Nephron (organoid): Measurements from ENCODE around the gene KITLG.
"Not testable (repeated sequence)": the region's sequence is repeated elsewhere in the genome, so short reads cannot be mapped to it uniquely, and the experiment has no call there.

Experiments used
- H3K27ac Mint-ChIP-seq, 3 experiments: 2 replicates each; pipeline ENCODE4 v1.8.0; 2020; ENCODE audit warnings: mixed read lengths in 3 of 3, mild to moderate bottlenecking in 2 of 3, moderate library complexity in 1 of 3
- H3K27me3 Mint-ChIP-seq: 2 replicates; pipeline ENCODE4 v1.8.0; 2021; ENCODE audit warnings: low read depth, mild to moderate bottlenecking, moderate library complexity, mixed read lengths
- H3K36me3 Mint-ChIP-seq: 2 replicates; pipeline ENCODE4 v1.8.0; 2020; ENCODE audit warnings: low read depth, mixed read lengths
- H3K4me1 Mint-ChIP-seq: 2 replicates; pipeline ENCODE4 v1.8.0; 2020; ENCODE audit warnings: mixed read lengths
- H3K4me3 Mint-ChIP-seq, 3 experiments: 2 replicates each; pipeline ENCODE4 v1.8.0; 2020; ENCODE audit warnings: mild to moderate bottlenecking in 3 of 3, mixed read lengths in 3 of 3, moderate library complexity in 2 of 3
- H3K9me3 Mint-ChIP-seq: 2 replicates; pipeline ENCODE4 v1.8.0; 2020; ENCODE audit warnings: mixed read lengths
- TF ChIP-seq, protein P1 (sequence below), 3 experiments: fragments of 200-600 bp; sonication (generic); IDR thresholded peaks; one replicate each; pipeline ENCODE4 v1.5.0; 2021; ENCODE audit warnings: antibody characterized with exemption in 3 of 3; ENCODE audit not compliant: unreplicated experiment in 3 of 3

The KITLG gene

DNA sequence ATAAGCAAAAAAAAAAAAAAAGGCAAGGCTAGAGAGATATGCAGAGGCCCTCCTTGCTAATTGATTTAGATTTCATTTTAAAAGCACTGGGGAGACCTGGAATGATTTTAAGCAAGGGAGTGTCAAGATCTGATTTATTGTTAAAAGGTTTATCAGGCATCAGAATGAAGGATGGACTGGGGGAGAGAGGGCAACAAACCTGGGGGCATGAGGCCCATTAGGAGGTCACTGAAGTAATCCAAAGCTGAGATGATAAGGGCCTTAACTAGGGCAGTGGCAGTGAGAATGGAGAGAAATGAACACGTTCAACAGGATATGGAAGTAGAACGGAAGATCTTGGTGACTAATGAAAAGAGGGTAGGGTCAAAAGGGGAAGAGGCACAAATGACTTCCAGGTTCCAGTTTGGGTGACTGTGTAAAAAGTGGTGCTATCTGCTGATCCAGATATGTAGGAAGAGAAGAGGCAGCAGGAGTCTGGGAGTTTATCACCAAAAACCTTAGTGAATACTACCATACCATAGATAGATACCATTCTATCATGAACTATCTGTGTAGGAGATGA, 24.0 kb downstream of the KITLG start:
- H3K27me3 Mint-ChIP-seq: peaks cover 8% of the 10 kb centered on the region
- H3K9me3 Mint-ChIP-seq: no peaks in the 10 kb centered on the region
- no peak overlapping the region for H3K27ac Mint-ChIP-seq
- TF ChIP-seq, protein P1, sequence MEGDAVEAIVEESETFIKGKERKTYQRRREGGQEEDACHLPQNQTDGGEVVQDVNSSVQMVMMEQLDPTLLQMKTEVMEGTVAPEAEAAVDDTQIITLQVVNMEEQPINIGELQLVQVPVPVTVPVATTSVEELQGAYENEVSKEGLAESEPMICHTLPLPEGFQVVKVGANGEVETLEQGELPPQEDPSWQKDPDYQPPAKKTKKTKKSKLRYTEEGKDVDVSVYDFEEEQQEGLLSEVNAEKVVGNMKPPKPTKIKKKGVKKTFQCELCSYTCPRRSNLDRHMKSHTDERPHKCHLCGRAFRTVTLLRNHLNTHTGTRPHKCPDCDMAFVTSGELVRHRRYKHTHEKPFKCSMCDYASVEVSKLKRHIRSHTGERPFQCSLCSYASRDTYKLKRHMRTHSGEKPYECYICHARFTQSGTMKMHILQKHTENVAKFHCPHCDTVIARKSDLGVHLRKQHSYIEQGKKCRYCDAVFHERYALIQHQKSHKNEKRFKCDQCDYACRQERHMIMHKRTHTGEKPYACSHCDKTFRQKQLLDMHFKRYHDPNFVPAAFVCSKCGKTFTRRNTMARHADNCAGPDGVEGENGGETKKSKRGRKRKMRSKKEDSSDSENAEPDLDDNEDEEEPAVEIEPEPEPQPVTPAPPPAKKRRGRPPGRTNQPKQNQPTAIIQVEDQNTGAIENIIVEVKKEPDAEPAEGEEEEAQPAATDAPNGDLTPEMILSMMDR (IDR thresholded peaks at IDR 0.05; ENCODE audit: unreplicated experiment in 3 of 3): no peak
- peaks cover 14% of the 10 kb centered on the region for H3K4me1 Mint-ChIP-seq
- H3K4me3 Mint-ChIP-seq: no peak overlapping the region
- H3K36me3 Mint-ChIP-seq: no peaks in the 10 kb centered on the region

- H3K9me3 Mint-ChIP-seq: no peaks in the 10 kb centered on the region
- peaks cover 5% of the 10 kb centered on the region for H3K27me3 Mint-ChIP-seq
- peak overlapping the region; percentile 49 to 61 (median 58) for H3K27ac Mint-ChIP-seq
- no peaks in the 10 kb centered on the region for H3K36me3 Mint-ChIP-seq
- H3K4me1 Mint-ChIP-seq: peaks cover 14% of the 10 kb centered on the region
- TF ChIP-seq, protein P1 (IDR thresholded peaks at IDR 0.05; ENCODE audit: unreplicated experiment in 3 of 3): no peak
- no peak overlapping the region for H3K4me3 Mint-ChIP-seq
Observed at GRCh38 chr12:88553941-88554658, 26.2 kb downstream of the KITLG start.

DNA sequence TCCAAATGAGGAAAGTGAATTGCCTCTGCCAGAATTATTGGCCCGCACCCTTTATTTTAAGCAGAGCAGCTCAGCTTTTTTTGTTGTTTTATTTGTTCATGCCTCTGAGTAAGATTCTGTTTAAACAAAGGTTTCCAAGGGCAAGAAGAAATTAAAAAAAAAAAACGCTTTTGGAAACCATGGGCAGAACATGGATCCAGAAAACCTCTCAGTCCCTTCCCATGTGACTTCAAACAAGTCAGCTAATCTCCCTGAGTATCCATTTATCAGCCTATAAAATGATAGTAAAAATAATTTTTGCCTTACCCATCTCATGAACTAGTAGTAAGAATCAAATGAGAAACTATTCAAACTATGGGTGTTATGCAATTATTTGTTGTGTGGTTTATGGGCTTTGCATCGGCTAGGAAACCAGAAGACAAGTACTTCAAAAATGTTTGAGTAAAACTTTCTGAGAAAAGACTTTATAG, 27.6 kb downstream of the KITLG start:
- Mint-ChIP-seq H3K9me3 (no peaks in the 10 kb centered on the region), H3K4me3 (no peak overlapping the region), H3K27ac (no peak overlapping the region), H3K27me3 (peaks cover 7% of the 10 kb centered on the region), H3K36me3 (no peaks in the 10 kb centered on the region), H3K4me1 (peaks cover 14% of the 10 kb centered on the region)
- TF ChIP-seq, protein P1 (IDR thresholded peaks at IDR 0.05; ENCODE audit: unreplicated experiment in 3 of 3): no peak

GRCh38 chr12:88549929-88550328, 30.3 kb downstream of the KITLG start:
- Mint-ChIP-seq H3K27ac (no peak overlapping the region), H3K27me3 (peaks cover 3% of the 10 kb centered on the region), H3K9me3 (no peaks in the 10 kb centered on the region), H3K36me3 (no peaks in the 10 kb centered on the region), H3K4me3 (no peak overlapping the region), H3K4me1 (peaks cover 21% of the 10 kb centered on the region)
- TF ChIP-seq, protein P1 (IDR thresholded peaks at IDR 0.05; ENCODE audit: unreplicated experiment in 3 of 3): no peak

- not testable (repeated sequence) for H3K36me3 Mint-ChIP-seq, H3K4me3 Mint-ChIP-seq, H3K27me3 Mint-ChIP-seq, H3K27ac Mint-ChIP-seq, H3K4me1 Mint-ChIP-seq, H3K9me3 Mint-ChIP-seq
Observed at GRCh38 chr12:88547949-88548348, 32.3 kb downstream of the KITLG start.

DNA sequence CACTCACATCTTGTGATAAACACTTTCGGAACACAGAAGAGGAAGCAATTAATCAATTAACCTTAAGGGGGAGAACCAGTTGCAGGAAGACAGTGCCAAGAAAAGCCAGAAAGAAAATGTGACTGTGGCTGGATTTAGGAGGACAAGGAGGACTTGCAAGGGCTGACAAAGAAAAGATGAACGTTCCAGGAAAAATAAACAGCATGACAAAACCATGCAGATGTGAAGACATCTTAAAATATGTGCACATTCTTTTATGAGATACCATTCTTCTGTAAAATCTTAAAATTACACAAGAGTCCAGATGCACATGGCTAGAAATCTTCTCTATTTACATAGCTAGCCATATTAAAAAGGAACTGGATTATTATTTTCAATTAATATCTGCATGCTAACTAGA, 33.4 kb downstream of the KITLG start:
- H3K9me3 Mint-ChIP-seq: no peaks in the 10 kb centered on the region
- H3K27me3 Mint-ChIP-seq: peaks cover 3% of the 10 kb centered on the region
- TF ChIP-seq, protein P1 (IDR thresholded peaks at IDR 0.05; ENCODE audit: unreplicated experiment in 3 of 3): no peak
- peaks cover 7% of the 10 kb centered on the region for H3K36me3 Mint-ChIP-seq
- peaks cover 7% of the 10 kb centered on the region for H3K4me1 Mint-ChIP-seq
- no peak overlapping the region for H3K27ac Mint-ChIP-seq
- no peak overlapping the region for H3K4me3 Mint-ChIP-seq
